SK-N-SH (cell line): ENCODE data around the gene ALPI. TPM values are rescaled to one million over a fixed set of nuclear protein-coding genes. Genes with fewer than 3 reads are reported as not detected.
A peak's percentile ranks its signal among the peaks of the same experiment; 100 is the strongest.
"Not testable (repeated sequence)": the region's sequence is repeated elsewhere in the genome, so short reads cannot be mapped to it uniquely, and the experiment has no call there.

Experiments used
- CTCF ChIA-PET: fragments of 300-600, 350-600 bp; formaldehyde crosslinking; extraction: SDS; loops from one replicate; lab custom pipeline; 2021; lab: Yijun Ruan, JAX
- POLR2A ChIA-PET: fragments of 350-600 bp; sonication (Branson Sonifier 250); formaldehyde crosslinking; extraction: SDS; loops from one replicate; lab custom pipeline; 2020; ENCODE audit warnings: antibody characterized with exemption, inconsistent platforms; lab: Yijun Ruan, JAX
- DNase-seq: peaks from one replicate; pipeline ENCODE4 v3.0.0; 2012
- H2AFZ ChIP-seq: fragments of 200-600 bp; sonication (generic); 2 replicates; pipeline ENCODE4 v1.8.1; 2016; ENCODE audit warnings: antibody characterized with exemption, mild to moderate bottlenecking, low read depth
- H3F3A ChIP-seq: fragments of 200-600 bp; sonication (generic); replicated peaks from 2 replicates; pipeline ENCODE3; 2016; ENCODE audit warnings: antibody characterized with exemption, mild to moderate bottlenecking; ENCODE audit not compliant: insufficient read depth
- H3K27ac ChIP-seq, 2 experiments: fragments of 200-500 bp in 1 of 2; fragments of 200-600 bp in 1 of 2; sonication (Bioruptor generic) in 1 of 2; sonication (generic), shearing (Covaris generic) in 1 of 2; 2 replicates each; pipeline versions ENCODE4 v1.5.1 to v1.6.1; 2014 to 2016; ENCODE audit warnings: low read depth in 2 of 2, inconsistent platforms in 1 of 2, low read length in 1 of 2, mild to moderate bottlenecking in 1 of 2, mixed read lengths in 1 of 2
- H3K27me3 ChIP-seq: fragments of 200-600 bp; sonication (generic), shearing (Covaris generic); 2 replicates; pipeline ENCODE4 v1.6.1; 2016; ENCODE audit warnings: mixed run types; ENCODE audit not compliant: insufficient read depth
- H3K36me3 ChIP-seq, 2 experiments: fragments of 200-500 bp in 1 of 2; fragments of 200-600 bp in 1 of 2; sonication (Bioruptor generic) in 1 of 2; sonication (generic) in 1 of 2; replicated peaks in 1 of 2; 2 replicates each; pipeline versions ENCODE3 to v1.5.1; 2014 to 2016; ENCODE audit warnings: low read length in 1 of 2, mild to moderate bottlenecking in 1 of 2; ENCODE audit not compliant: insufficient read depth in 2 of 2, control insufficient read depth in 1 of 2
- H3K4me1 ChIP-seq, 2 experiments: fragments of 200-500 bp in 1 of 2; fragments of 200-600 bp in 1 of 2; sonication (Bioruptor generic) in 1 of 2; sonication (generic), shearing (Covaris generic) in 1 of 2; 2 replicates each; pipeline versions ENCODE4 v1.5.1 to v1.6.1; 2014 to 2016; ENCODE audit warnings: low read depth in 1 of 2, low read length in 1 of 2, mixed run types in 1 of 2; ENCODE audit not compliant: insufficient read depth in 2 of 2, control insufficient read depth in 1 of 2
- H3K4me2 ChIP-seq: fragments of 200-600 bp; sonication (generic), shearing (Covaris generic); 2 replicates; pipeline ENCODE4 v1.6.1; 2017; ENCODE audit warnings: mixed run types
- H3K4me3 ChIP-seq, 2 experiments: fragments of 200-500 bp in 1 of 2; fragments of 200-600 bp in 1 of 2; sonication (Bioruptor generic) in 1 of 2; sonication (generic), shearing (Covaris generic) in 1 of 2; 2 replicates each; pipeline versions ENCODE4 v1.5.1 to v1.8.1; 2014 to 2016; ENCODE audit warnings: low read depth in 2 of 2, inconsistent platforms in 1 of 2, low read length in 1 of 2, mild to moderate bottlenecking in 1 of 2, mixed read lengths in 1 of 2, moderate library complexity in 1 of 2
- H3K79me2 ChIP-seq: fragments of 200-600 bp; sonication (generic); 2 replicates; pipeline ENCODE4 v1.8.1; 2017; ENCODE audit warnings: mild to moderate bottlenecking; ENCODE audit not compliant: insufficient read depth
- H3K9ac ChIP-seq: fragments of 200-600 bp; sonication (generic); 2 replicates; pipeline ENCODE4 v1.6.1; 2017; ENCODE audit warnings: mixed run types
- H3K9me2 ChIP-seq: fragments of 200-600 bp; sonication (generic); 2 replicates; pipeline ENCODE4 v1.6.1; 2017; ENCODE audit warnings: mixed run types
- H3K9me3 ChIP-seq: fragments of 200-600 bp; sonication (generic); 2 replicates; pipeline ENCODE4 v1.6.1; 2017; ENCODE audit warnings: mixed run types, mild to moderate bottlenecking, moderate library complexity
- H4K20me1 ChIP-seq: fragments of 200-600 bp; sonication (generic); 2 replicates; pipeline ENCODE4 v1.6.1; 2017; ENCODE audit warnings: mild to moderate bottlenecking, mixed run types; ENCODE audit not compliant: insufficient read depth
- CTCF ChIP-seq: fragments of 200-600 bp; sonication (generic); IDR thresholded peaks from 2 replicates; pipeline ENCODE4 v1.6.1; 2017; ENCODE audit warnings: antibody characterized with exemption, mild to moderate bottlenecking, moderate library complexity
- ELF1 ChIP-seq: IDR thresholded peaks from 2 replicates; pipeline ENCODE4 v1.4.0; 2012
- EP300 ChIP-seq, 2 experiments: IDR thresholded peaks; 2 replicates each; pipeline versions ENCODE4 v1.4.0 to v1.6.1; 2012; ENCODE audit warnings: borderline replicate concordance in 1 of 2, low read depth in 1 of 2, low read length in 1 of 2
- EZH2phosphoT487 ChIP-seq: fragments of 200-600 bp; sonication (generic); IDR thresholded peaks from 2 replicates; pipeline ENCODE4 v1.6.1; 2017; ENCODE audit warnings: low read depth, mixed run types, mild to moderate bottlenecking, antibody characterized with exemption, moderate library complexity, borderline replicate concordance
- FOSL2 ChIP-seq: IDR thresholded peaks from 2 replicates; pipeline ENCODE4 v1.4.0; 2012; ENCODE audit warnings: low read depth, mild to moderate bottlenecking, moderate library complexity, borderline replicate concordance
- FOXM1 ChIP-seq: IDR thresholded peaks from 2 replicates; pipeline ENCODE4 v1.4.0; 2012; ENCODE audit warnings: low read depth, mild to moderate bottlenecking
- GATA2 ChIP-seq: sonication (generic); formaldehyde crosslinking; IDR thresholded peaks from 2 replicates; pipeline ENCODE4 v1.5.0; 2020; ENCODE audit warnings: mild to moderate bottlenecking, missing genetic modification reagents
- IRF3 ChIP-seq: fragments of 150-350 bp; IDR thresholded peaks from 2 replicates; pipeline ENCODE4 v1.6.1; 2016; ENCODE audit warnings: mild to moderate bottlenecking, low read depth, low read length
- MAX ChIP-seq: IDR thresholded peaks from 2 replicates; pipeline ENCODE4 v1.4.0; 2012; ENCODE audit warnings: low read depth
- MEF2A ChIP-seq: IDR thresholded peaks from 2 replicates; pipeline ENCODE4 v1.4.0; 2012; ENCODE audit warnings: low read depth, borderline replicate concordance
- PBX3 ChIP-seq: IDR thresholded peaks from 2 replicates; pipeline ENCODE4; 2012
- POLR2AphosphoS5 ChIP-seq: IDR thresholded peaks from 2 replicates; pipeline ENCODE4 v1.6.1; 2012; ENCODE audit warnings: low read depth, low read length
- RCOR1 ChIP-seq: fragments of 150-350 bp; IDR thresholded peaks from 2 replicates; pipeline ENCODE4 v1.6.1; 2017; ENCODE audit warnings: antibody characterized with exemption, low read length
- RXRA ChIP-seq: IDR thresholded peaks from 2 replicates; pipeline ENCODE4 v1.4.0; 2012; ENCODE audit warnings: low read depth, mild to moderate bottlenecking, borderline replicate concordance
- ZBTB33 ChIP-seq: IDR thresholded peaks from 2 replicates; pipeline ENCODE4 v1.4.0; 2012; ENCODE audit warnings: low read depth, borderline replicate concordance
- WGBS: methylation state at CpG from one replicate; pipeline ENCODE4 v1.1.6; 2017; ENCODE audit warnings: low lambda C conversion rate; 5-methylcytosine and 5-hydroxymethylcytosine counted together
- polyA plus RNA-seq, 3 experiments: library from polyadenylated mRNA; depleted of rRNA; stranded (reverse); fragments of >200 nt; gene quantifications; 2 replicates each; pipeline ENCODE4 v1.2.3, GENCODE V29; 2012

ALPI gene
- polyA plus RNA-seq, 1 of the 3 experiments (the other 2 are of a cell fraction) = not detected

GRCh38 chr2:232446266-232446777 is 9.6 kb upstream of the ALPI start:
- H3F3A ChIP-seq, H4K20me1 ChIP-seq, H3K27ac ChIP-seq, H3K9me3 ChIP-seq, POLR2A ChIA-PET, H3K79me2 ChIP-seq, H3K4me3 ChIP-seq, H3K9ac ChIP-seq, H3K4me2 ChIP-seq, H3K27me3 ChIP-seq, H3K4me1 ChIP-seq, H2AFZ ChIP-seq, H3K36me3 ChIP-seq, H3K9me2 ChIP-seq: not testable (repeated sequence)
- peak; percentile 38; the same call in 1 of the 2 replicates for TF ChIP-seq CTCF
- DNase-seq = peak; percentile 55
- CTCF ChIA-PET = interaction anchor here (0.6 to 10.0 kb wide), 15 partner anchors 17 to 1644 kb away, joined by 3 to 196 read pairs (median 4); partner anchors contain the start of genes CHRND and PRSS56
- 83% methylated on average over 1 of the region's 9 CpGs for WGBS

GRCh38 chr2:232447091-232447620 is 8.8 kb upstream of the ALPI start:
- Histone ChIP-seq H3K9me2 (no peaks in the 10 kb centered on the region), H3K36me3 (no peaks in the 10 kb centered on the region), H3K27ac (no peak overlapping the region), H3K79me2 (no peaks in the 10 kb centered on the region), H3K4me2 (no peak overlapping the region), H2AFZ (no peak overlapping the region), H3K4me3 (no peak overlapping the region), H3F3A (no peaks in the 10 kb centered on the region), H3K9ac (no peak overlapping the region), H3K9me3 (no peaks in the 10 kb centered on the region), H3K4me1 (no peaks in the 10 kb centered on the region; a peak in 1 of 4 replicates), H3K27me3 (no peaks in the 10 kb centered on the region), H4K20me1 (no peaks in the 10 kb centered on the region)
- DNase-seq = peak; percentile 21
- ChIA-PET CTCF (interaction anchor here (0.6 to 10.0 kb wide), 16 partner anchors 16 to 1643 kb away, joined by 3 to 196 read pairs (median 4); partner anchors contain the start of genes CHRND and PRSS56), POLR2A (no interaction called here)
- no peak for TF ChIP-seq IRF3
- no peak for TF ChIP-seq PBX3
- no peak for TF ChIP-seq GATA2 (CRISPR knock-in tag)
- no peak for TF ChIP-seq MEF2A
- no peak for TF ChIP-seq ZBTB33
- no peak for TF ChIP-seq RCOR1
- TF ChIP-seq EP300 (IDR thresholded peaks at IDR 0.05; ENCODE audit: borderline replicate concordance in 1 of 2, low read depth in 1 of 2, low read length in 1 of 2) = no peak
- no peak for TF ChIP-seq FOXM1
- no peak for TF ChIP-seq ELF1
- no peak for TF ChIP-seq EZH2phosphoT487
- no peak for TF ChIP-seq POLR2AphosphoS5
- no peak for TF ChIP-seq RXRA
- no peak for TF ChIP-seq MAX
- no peak for TF ChIP-seq FOSL2
- 57% methylated on average over 7 of the region's 9 CpGs for WGBS
